Lower leg skin (tissue), 4 donors: ENCODE measurements around the gene C20orf96. TPM values are rescaled to one million over a fixed set of nuclear protein-coding genes. Genes with fewer than 3 reads are reported as not detected.
A peak's percentile ranks its signal among the peaks of the same experiment; 100 is the strongest.

Source experiments
- DNase-seq, 2 donors: peaks; one replicate each; pipeline ENCODE4 v3.0.0-alpha.2; 2019; ENCODE audit warnings: low spot score in 2 of 2
- H3K4me3 ChIP-seq: fragments of 200-600 bp; sonication (generic); 2 replicates; pipeline ENCODE4 v1.5.1; 2017; ENCODE audit warnings: mild to moderate bottlenecking, low read depth; ENCODE audit not compliant: poor library complexity, severe bottlenecking
- CTCF ChIP-seq, 3 donors: fragments of 450-650 bp; IDR thresholded peaks; one replicate each; pipeline ENCODE4 v1.5.1; 2016; ENCODE audit warnings: antibody characterized with exemption in 3 of 3, mild to moderate bottlenecking in 3 of 3, moderate library complexity in 2 of 3
- POLR2A ChIP-seq, 2 donors: fragments of 450-650 bp; IDR thresholded peaks; one replicate each; pipeline ENCODE4 v1.6.1; 2016 to 2017; ENCODE audit warnings: antibody characterized with exemption in 2 of 2, mild to moderate bottlenecking in 1 of 2, moderate library complexity in 1 of 2
- WGBS, 2 donors: methylation state at CpG; one replicate each; pipeline ENCODE4 v1.1.5; 2018; 5-methylcytosine and 5-hydroxymethylcytosine counted together
- intact Hi-C: fragments of 100-400 bp; cut with DNase I; formaldehyde crosslinking; loops from one replicate; pipeline ENCODE4 v1.15.0; 2023; ENCODE audit warnings: low total_unique reads
- total RNA-seq, 4 donors: library from RNA; depleted of rRNA; stranded (reverse); fragments of >200 nt; gene quantifications; one replicate each; pipeline ENCODE4 v1.1.0, GENCODE V29; 2016

The C20orf96 gene
- total RNA-seq, 4 donors from 2014 or later, result 0.36 to 0.59 (median 0.52) TPM; not detected in 1

- 11% methylated on average over 38 to 43 of the region's 43 CpGs for WGBS, 2 donors
These were observed 23.7 kb downstream of the C20orf96 start for GRCh38 chr20:266596-267562.

GRCh38 chr20:263701-264100 lies 26.8 kb downstream of the C20orf96 start:
- intact Hi-C loops, result no loop called here
- H3K4me3 ChIP-seq, result no peak overlapping the region
- DNase-seq, result no peak
- 78 to 81% methylated on average over 10 to 12 of the region's 13 CpGs for WGBS, 2 donors
- TF ChIP-seq CTCF (IDR thresholded peaks at IDR 0.05) (no peak), POLR2A (IDR thresholded peaks at IDR 0.05) (no peak)

More at GRCh38 chr20:266596-267562, 23.7 kb downstream of the C20orf96 start:
- H3K4me3 ChIP-seq, result no peak overlapping the region
- DNase-seq, result peak; percentile 61 to 96
- TF ChIP-seq CTCF (IDR thresholded peaks at IDR 0.05) (peak in 1 of 3 donors; percentile 82), POLR2A (IDR thresholded peaks at IDR 0.05) (no peak)
- intact Hi-C loops, result no loop called here

GRCh38 chr20:259981-260380 lies 30.6 kb downstream of the C20orf96 start:
- 61 to 78% methylated on average over 2 of the region's 2 CpGs for WGBS, 2 donors
- H3K4me3 ChIP-seq, result no peak overlapping the region
- no peak for DNase-seq
- intact Hi-C loops, result no loop called here
- TF ChIP-seq POLR2A (IDR thresholded peaks at IDR 0.05), result no peak
- TF ChIP-seq CTCF (IDR thresholded peaks at IDR 0.05), result no peak

DNA sequence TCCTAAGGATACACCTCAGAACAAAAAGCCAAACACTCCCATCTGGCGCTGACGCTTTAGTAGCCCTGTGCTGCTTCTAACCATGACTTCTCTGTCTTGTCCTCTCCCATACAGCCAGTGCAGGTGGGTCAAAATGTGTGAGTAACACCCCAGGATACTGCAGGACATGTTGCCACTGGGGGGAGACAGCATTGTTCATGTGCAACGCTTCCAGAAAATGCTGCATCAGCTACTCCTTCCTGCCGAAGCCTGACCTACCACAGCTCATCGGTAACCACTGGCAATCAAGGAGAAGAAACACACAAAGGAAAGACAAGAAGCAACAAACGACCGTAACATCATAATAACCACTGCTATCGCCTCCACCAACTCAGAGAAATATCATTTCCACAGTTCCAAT lies 31.6 kb downstream of the C20orf96 start:
- no peak overlapping the region for H3K4me3 ChIP-seq
- DNase-seq, result no peak
- no peak for TF ChIP-seq CTCF (IDR thresholded peaks at IDR 0.05)
- no peak for TF ChIP-seq POLR2A (IDR thresholded peaks at IDR 0.05)
- WGBS, 2 donors, result 45 to 58% methylated on average over 8 of the region's 8 CpGs
- intact Hi-C loops, result no loop called here

DNA sequence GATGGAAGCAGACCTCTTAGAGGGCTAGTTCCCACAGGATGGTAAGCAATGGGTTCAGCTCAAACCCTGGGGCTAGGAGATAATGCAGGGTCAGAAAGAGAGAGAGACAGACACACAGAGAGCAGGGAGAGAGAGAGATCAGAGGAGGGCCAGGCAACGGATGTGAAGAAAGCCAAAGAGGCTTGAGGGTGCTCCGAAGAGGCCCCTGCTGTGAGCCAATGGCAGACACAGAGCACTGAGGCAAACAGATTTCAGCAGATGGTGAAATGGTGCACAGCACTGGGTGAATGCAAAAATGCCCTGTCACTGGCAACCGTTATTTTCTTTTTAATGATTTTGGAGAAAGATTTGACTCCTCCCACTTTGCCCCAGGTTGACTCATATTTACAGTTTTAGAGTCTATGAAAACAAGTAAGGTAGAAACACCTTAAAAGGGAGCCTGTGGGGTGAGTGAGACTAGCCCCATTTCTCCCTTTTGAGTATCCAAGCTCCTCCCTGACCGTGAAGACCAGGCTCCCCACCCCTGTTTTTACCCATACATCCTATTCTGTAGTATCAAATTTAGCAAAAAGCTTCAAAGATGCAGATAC lies 32.2 kb downstream of the C20orf96 start:
- no peak overlapping the region for H3K4me3 ChIP-seq
- DNase-seq, result no peak
- intact Hi-C loops, result no loop called here
- TF ChIP-seq CTCF (IDR thresholded peaks at IDR 0.05), result no peak
- no peak for TF ChIP-seq POLR2A (IDR thresholded peaks at IDR 0.05)
- WGBS, 2 donors, result 54 to 57% methylated on average over 4 of the region's 4 CpGs
